ENCODE measurements around the gene CRY2.

CRY2 gene

DNA sequence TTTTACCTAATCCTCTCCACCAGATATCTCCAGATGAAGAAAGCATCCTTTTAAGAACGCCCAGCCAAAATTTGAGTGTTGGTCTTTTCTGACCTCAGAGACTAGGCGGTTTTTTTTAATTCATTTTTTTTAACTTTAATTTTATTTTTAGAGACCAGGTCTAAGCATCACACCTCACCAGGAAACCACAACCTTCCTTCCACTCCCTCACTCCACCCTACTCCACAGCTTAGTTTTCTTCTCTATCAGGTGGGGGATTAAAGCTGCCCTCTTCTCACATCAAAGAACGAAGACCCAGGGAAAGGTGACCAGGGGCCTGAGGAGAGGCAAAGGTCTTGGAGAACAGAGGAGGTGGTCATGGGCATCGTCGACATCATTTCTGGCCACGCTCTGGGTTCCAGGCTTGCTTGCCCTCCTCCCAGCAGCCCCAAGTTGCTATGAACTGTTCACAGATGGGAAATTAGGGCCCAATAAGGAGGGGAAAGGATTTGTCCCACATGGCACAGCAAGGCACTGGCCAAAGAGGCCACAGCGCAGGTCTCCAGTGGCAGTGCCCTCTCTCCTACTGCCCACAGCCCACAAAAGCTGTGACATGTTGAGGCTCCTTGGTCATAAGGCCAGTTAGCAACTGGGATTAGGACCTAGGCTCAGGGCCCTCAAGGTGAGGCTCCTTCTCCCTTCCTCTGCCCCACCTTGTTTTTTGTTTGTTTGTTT is 71.8 kb downstream of the CRY2 start:
- H3K27me3 ChIP-seq (ENCODE audit: control insufficient read depth, insufficient read depth, low read length) = no peaks in the 10 kb centered on the region
- H3K9me3 ChIP-seq (ENCODE audit: control insufficient read depth, insufficient read depth, low read length) = no peaks in the 10 kb centered on the region
- peaks cover 13% of the 10 kb centered on the region for H3K4me1 ChIP-seq (ENCODE audit: control insufficient read depth, insufficient read depth, low read length)
- no peak for DNase-seq (ENCODE audit: low read depth, low spot score)
- no CpG with 5 or more reads among the region's 7 CpGs for WGBS (ENCODE audit: insufficient coverage, insufficient read length)
- peaks cover 7% of the 10 kb centered on the region for H3K36me3 ChIP-seq (ENCODE audit: control insufficient read depth, insufficient read depth, low read length)
- no peak overlapping the region for H3K4me3 ChIP-seq (ENCODE audit: low read length)
- H3K27ac ChIP-seq (ENCODE audit: low read length) = no peak overlapping the region

DNA sequence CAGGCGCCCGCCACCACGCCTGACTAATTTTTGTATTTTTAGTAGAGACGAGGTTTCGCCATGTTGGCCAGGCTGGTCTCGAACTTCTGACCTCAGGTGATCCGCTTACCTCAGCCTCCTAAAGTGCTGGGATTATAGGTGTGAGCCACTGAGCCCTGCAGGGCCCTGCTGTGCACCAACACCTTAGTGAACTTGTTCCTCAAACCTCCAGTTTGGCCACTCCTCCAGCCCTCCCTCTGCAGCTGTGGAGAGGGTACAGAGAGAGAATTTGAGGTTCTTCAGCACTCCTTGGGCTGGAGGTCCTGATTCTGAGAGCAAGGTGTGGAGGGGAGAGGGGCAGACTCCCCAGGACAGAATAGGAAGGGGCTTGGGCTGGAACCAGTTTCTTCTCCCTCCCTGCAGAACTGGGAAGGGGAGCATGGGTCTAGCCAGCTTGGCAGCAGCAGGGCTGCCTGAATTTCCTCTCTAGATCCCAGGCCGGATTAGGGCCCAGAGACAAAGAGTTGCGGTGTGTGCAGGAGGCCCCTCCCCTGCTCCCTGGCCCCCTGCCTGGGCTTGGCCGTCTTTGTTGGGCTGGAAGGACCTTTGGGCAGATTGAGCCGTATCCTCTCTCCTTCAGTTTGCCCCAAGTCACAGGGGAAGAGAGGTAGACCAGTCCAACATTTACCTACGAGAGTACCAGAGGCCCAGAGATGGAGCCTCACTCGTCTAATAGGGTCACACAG is 72.7 kb downstream of the CRY2 start:
- WGBS (ENCODE audit: insufficient coverage, insufficient read length) = no CpG with 5 or more reads among the region's 13 CpGs
- H3K36me3 ChIP-seq (ENCODE audit: control insufficient read depth, insufficient read depth, low read length) = no peaks in the 10 kb centered on the region
- H3K27me3 ChIP-seq (ENCODE audit: control insufficient read depth, insufficient read depth, low read length) = no peaks in the 10 kb centered on the region
- H3K4me3 ChIP-seq (ENCODE audit: low read length) = no peak overlapping the region
- peaks cover 13% of the 10 kb centered on the region for H3K4me1 ChIP-seq (ENCODE audit: control insufficient read depth, insufficient read depth, low read length)
- no peak for DNase-seq (ENCODE audit: low read depth, low spot score)
- no peaks in the 10 kb centered on the region for H3K9me3 ChIP-seq (ENCODE audit: control insufficient read depth, insufficient read depth, low read length)
- H3K27ac ChIP-seq (ENCODE audit: low read length) = no peak overlapping the region

GRCh38 chr11:45920531-45921477 is 73.5 kb downstream of the CRY2 start:
- no peak for DNase-seq (ENCODE audit: low read depth, low spot score)
- WGBS (ENCODE audit: insufficient coverage, insufficient read length) = no CpG with 5 or more reads among the region's 6 CpGs
- Histone ChIP-seq H3K36me3 (ENCODE audit: control insufficient read depth, insufficient read depth, low read length) (peaks cover under 1% of the 10 kb centered on the region; the same call in 1 of the 2 replicates), H3K4me3 (ENCODE audit: low read length) (no peak overlapping the region), H3K9me3 (ENCODE audit: control insufficient read depth, insufficient read depth, low read length) (no peaks in the 10 kb centered on the region), H3K4me1 (ENCODE audit: control insufficient read depth, insufficient read depth, low read length) (peaks cover 13% of the 10 kb centered on the region), H3K27me3 (ENCODE audit: control insufficient read depth, insufficient read depth, low read length) (no peaks in the 10 kb centered on the region), H3K27ac (ENCODE audit: low read length) (no peak overlapping the region)

- H3K27me3 ChIP-seq (ENCODE audit: control insufficient read depth, insufficient read depth, low read length) = no peaks in the 10 kb centered on the region
- H3K27ac ChIP-seq (ENCODE audit: low read length) = no peak overlapping the region
- no CpG with 5 or more reads among the region's 54 CpGs for WGBS (ENCODE audit: insufficient coverage, insufficient read length)
- H3K4me3 ChIP-seq (ENCODE audit: low read length) = peak overlapping the region; percentile 74; the same call in 1 of the 2 replicates
- no peaks in the 10 kb centered on the region for H3K9me3 ChIP-seq (ENCODE audit: control insufficient read depth, insufficient read depth, low read length)
- peak; percentile 76 for DNase-seq (ENCODE audit: low read depth, low spot score)
- peaks cover 13% of the 10 kb centered on the region for H3K4me1 ChIP-seq (ENCODE audit: control insufficient read depth, insufficient read depth, low read length)
- peaks cover 11% of the 10 kb centered on the region for H3K36me3 ChIP-seq (ENCODE audit: control insufficient read depth, insufficient read depth, low read length)
These were observed 74.5 kb downstream of the CRY2 start for GRCh38 chr11:45921561-45922424.

DNA sequence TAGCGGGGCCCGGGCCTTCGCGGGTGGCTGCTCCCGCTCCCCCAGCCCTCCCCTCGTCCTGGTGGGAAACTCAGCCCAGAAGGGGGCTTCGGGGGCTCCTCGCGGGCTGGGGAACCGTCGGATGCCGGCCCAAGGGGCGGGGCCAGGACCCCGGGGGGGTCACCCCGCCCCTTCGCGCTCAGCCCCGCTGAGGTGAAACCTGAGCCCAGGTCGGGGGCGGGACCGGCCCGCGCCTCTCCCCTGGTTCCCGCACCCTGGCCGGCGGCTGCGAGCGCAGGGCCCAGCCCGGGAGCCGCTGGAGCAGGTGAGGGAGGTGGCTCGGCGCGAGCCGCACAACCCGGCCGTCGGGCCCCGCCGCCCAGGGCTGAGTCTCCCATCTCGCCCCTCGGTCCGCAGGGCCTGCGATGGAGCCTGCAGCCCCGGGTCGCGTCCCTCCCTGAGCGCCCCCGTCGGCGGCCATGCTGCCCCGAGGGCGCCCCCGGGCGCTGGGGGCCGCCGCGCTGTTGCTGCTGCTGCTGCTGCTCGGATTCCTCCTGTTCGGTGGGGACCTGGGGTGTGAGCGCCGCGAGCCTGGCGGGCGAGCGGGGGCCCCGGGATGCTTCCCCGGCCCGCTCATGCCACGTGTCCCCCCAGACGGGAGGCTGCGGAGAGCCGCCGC is 75.3 kb downstream of the CRY2 start, which contains the start of gene LARGE2:
Gene LARGE2, plus strand, starts transcription at position 232 of the 658 bp plus-strand sequence. Its CDS starts 227 bp downstream, at position 459.
- peak; percentile 60 for DNase-seq (ENCODE audit: low read depth, low spot score)
- Histone ChIP-seq H3K36me3 (ENCODE audit: control insufficient read depth, insufficient read depth, low read length) (peaks cover 16% of the 10 kb centered on the region), H3K4me1 (ENCODE audit: control insufficient read depth, insufficient read depth, low read length) (peaks cover 12% of the 10 kb centered on the region), H3K9me3 (ENCODE audit: control insufficient read depth, insufficient read depth, low read length) (no peaks in the 10 kb centered on the region), H3K27me3 (ENCODE audit: control insufficient read depth, insufficient read depth, low read length) (no peaks in the 10 kb centered on the region), H3K4me3 (ENCODE audit: low read length) (peak within 1 kb of the TSS; percentile 74), H3K27ac (ENCODE audit: low read length) (no peak within 1 kb of the TSS)
- WGBS (ENCODE audit: insufficient coverage, insufficient read length) = no CpG with 5 or more reads among the region's 73 CpGs

GRCh38 chr11:45924036-45924915 is 77.0 kb downstream of the CRY2 start:
- DNase-seq (ENCODE audit: low read depth, low spot score) = no peak
- peaks cover 12% of the 10 kb centered on the region for H3K4me1 ChIP-seq (ENCODE audit: control insufficient read depth, insufficient read depth, low read length)
- H3K36me3 ChIP-seq (ENCODE audit: control insufficient read depth, insufficient read depth, low read length) = peaks cover 27% of the 10 kb centered on the region
- no peak overlapping the region for H3K27ac ChIP-seq (ENCODE audit: low read length)
- no peaks in the 10 kb centered on the region for H3K9me3 ChIP-seq (ENCODE audit: control insufficient read depth, insufficient read depth, low read length)
- H3K27me3 ChIP-seq (ENCODE audit: control insufficient read depth, insufficient read depth, low read length) = no peaks in the 10 kb centered on the region
- no CpG with 5 or more reads among the region's 22 CpGs for WGBS (ENCODE audit: insufficient coverage, insufficient read length)
- H3K4me3 ChIP-seq (ENCODE audit: low read length) = no peak overlapping the region

DNA sequence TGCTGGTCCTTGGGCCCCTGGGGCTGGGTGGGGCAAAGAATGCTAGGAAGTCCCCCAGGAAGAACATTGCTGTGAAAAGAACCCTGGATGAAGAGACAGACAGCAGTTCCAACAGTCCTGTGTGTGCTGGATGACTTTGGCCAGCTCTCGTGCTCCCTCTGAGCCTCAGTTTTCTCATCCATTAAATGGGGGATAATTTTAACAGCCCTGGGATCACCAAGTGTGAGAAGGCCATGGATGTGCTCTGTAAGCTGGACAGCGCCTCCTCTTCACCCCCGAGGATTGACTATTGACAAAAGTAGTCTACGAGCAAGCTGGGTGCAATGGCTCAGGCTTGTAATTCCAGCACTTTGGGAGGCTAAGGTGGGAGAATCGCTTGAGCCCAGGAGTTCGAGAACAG is 77.7 kb downstream of the CRY2 start:
- Histone ChIP-seq H3K9me3 (ENCODE audit: control insufficient read depth, insufficient read depth, low read length) (no peaks in the 10 kb centered on the region), H3K27ac (ENCODE audit: low read length) (no peak overlapping the region), H3K27me3 (ENCODE audit: control insufficient read depth, insufficient read depth, low read length) (no peaks in the 10 kb centered on the region), H3K4me1 (ENCODE audit: control insufficient read depth, insufficient read depth, low read length) (peaks cover 12% of the 10 kb centered on the region), H3K36me3 (ENCODE audit: control insufficient read depth, insufficient read depth, low read length) (peaks cover 27% of the 10 kb centered on the region), H3K4me3 (ENCODE audit: low read length) (no peak overlapping the region)
- no CpG with 5 or more reads among the region's 6 CpGs for WGBS (ENCODE audit: insufficient coverage, insufficient read length)
- DNase-seq (ENCODE audit: low read depth, low spot score) = no peak

GRCh38 chr11:45925550-45925949 is 78.3 kb downstream of the CRY2 start:
- no CpG with 5 or more reads among the region's 3 CpGs for WGBS (ENCODE audit: insufficient coverage, insufficient read length)
- peaks cover 9% of the 10 kb centered on the region for H3K4me1 ChIP-seq (ENCODE audit: control insufficient read depth, insufficient read depth, low read length)
- DNase-seq (ENCODE audit: low read depth, low spot score) = no peak
- H3K9me3 ChIP-seq (ENCODE audit: control insufficient read depth, insufficient read depth, low read length) = no peaks in the 10 kb centered on the region
- no peak overlapping the region for H3K27ac ChIP-seq (ENCODE audit: low read length)
- no peaks in the 10 kb centered on the region for H3K27me3 ChIP-seq (ENCODE audit: control insufficient read depth, insufficient read depth, low read length)
- no peak overlapping the region for H3K4me3 ChIP-seq (ENCODE audit: low read length)
- peaks cover 27% of the 10 kb centered on the region for H3K36me3 ChIP-seq (ENCODE audit: control insufficient read depth, insufficient read depth, low read length)

DNA sequence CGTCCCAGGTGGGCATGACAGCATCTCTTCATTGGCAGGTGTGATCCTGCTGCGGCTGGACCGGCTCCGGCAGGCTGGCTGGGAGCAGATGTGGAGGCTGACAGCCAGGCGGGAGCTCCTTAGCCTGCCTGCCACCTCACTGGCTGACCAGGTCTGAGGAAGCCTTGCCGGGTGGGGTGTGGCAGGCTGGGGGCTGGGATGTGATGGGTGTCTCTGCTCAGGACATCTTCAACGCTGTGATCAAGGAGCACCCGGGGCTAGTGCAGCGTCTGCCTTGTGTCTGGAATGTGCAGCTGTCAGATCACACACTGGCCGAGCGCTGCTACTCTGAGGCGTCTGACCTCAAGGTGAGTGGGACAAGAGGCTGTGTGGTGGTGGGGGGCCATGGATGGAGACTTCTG is 78.7 kb downstream of the CRY2 start:
- Histone ChIP-seq H3K27ac (ENCODE audit: low read length) (no peak overlapping the region), H3K4me3 (ENCODE audit: low read length) (no peak overlapping the region), H3K9me3 (ENCODE audit: control insufficient read depth, insufficient read depth, low read length) (no peaks in the 10 kb centered on the region), H3K36me3 (ENCODE audit: control insufficient read depth, insufficient read depth, low read length) (peaks cover 27% of the 10 kb centered on the region), H3K4me1 (ENCODE audit: control insufficient read depth, insufficient read depth, low read length) (peaks cover 5% of the 10 kb centered on the region; the same call in 1 of the 2 replicates), H3K27me3 (ENCODE audit: control insufficient read depth, insufficient read depth, low read length) (no peaks in the 10 kb centered on the region)
- no peak for DNase-seq (ENCODE audit: low read depth, low spot score)
- WGBS (ENCODE audit: insufficient coverage, insufficient read length) = no CpG with 5 or more reads among the region's 12 CpGs
